ENCODE measurements around the gene CDRT4.

CDRT4 gene

DNA sequence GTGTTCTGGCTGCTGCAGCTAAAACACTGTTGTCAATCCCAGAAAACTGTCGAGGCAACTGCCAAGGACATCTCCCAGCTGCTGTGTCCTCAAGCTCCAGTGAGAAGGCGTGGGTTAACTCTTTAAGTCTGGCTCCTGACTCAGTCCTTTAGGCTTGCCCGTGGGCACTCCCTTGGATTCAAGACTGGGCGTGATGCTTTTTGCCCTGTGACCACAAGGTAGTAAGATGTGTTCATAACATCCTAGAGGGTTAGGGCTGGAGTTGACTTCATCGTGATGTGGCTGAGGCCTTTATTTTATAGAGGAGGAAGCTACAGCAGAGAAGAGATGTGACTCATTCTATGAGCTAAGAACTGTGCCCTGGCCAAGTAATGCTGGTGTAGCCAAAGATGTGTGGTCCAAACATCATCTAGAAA, 75.1 kb downstream of the CDRT4 start:
- no peak for DNase-seq

- DNase-seq: no peak
Observed at GRCh38 chr17:15388356-15389041, 78.9 kb downstream of the CDRT4 start.

- no peak for DNase-seq
Observed at GRCh38 chr17:15386083-15386482, 81.3 kb downstream of the CDRT4 start.
